ENCODE data around the gene CUX1. TPM values are rescaled to one million over a fixed set of nuclear protein-coding genes. Genes with fewer than 3 reads are reported as not detected.

The CUX1 gene
- total and polyA plus RNA-seq, 2 of the 13 experiments (the other 11 are each of a cell fraction or from before 2014, with no cell fraction given), result 13.7 to 14.9 TPM

DNA sequence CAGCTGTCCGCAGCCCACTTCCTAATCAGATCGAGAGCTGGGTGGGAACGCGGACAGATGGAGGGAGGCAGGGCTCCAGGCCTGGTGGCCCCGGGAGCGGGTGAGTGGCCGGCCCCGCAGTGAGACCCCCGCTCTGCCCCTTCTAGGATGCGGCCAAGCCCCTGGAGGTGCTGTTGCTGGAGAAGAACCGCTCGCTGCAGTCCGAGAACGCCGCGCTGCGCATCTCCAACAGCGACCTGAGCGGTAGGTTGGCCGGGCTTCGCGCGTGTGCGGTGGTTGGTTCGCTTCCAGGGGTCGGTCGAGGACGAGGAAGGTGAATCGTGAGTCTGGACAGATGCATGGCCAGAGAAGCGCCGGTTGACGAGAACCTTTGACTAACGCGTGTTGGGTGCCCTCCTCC is 377.9 kb downstream of the CUX1 start:
- in situ Hi-C loops (cut with HindIII; ENCODE audit: extremely low pct_ligation_motif_present, low pct_unique_long_range_greater_than_20kb) (no loop called here), intact Hi-C loops (cut with micrococcal nuclease; ENCODE audit: unreplicated experiment) (no loop called here)
- H2AFZ ChIP-seq (ENCODE audit: low read length), result no peak overlapping the region
- H4K20me1 ChIP-seq (ENCODE audit: insufficient read depth, low read length), result no peaks in the 10 kb centered on the region
- H3K79me2 ChIP-seq (ENCODE audit: insufficient read depth, low read length), result no peaks in the 10 kb centered on the region
- TF ChIP-seq ZBTB38 (CRISPR knock-in tag; IDR thresholded peaks at IDR 0.05) (0 out of 2 replicates have a peak, but pooled peaks have one; percentile 12), ZBTB7B (CRISPR knock-in tag; IDR thresholded peaks at IDR 0.05) (no peak), HOXA9 (CRISPR knock-in tag; IDR thresholded peaks at IDR 0.05; ENCODE audit: borderline replicate concordance) (no peak)
- H3K9ac ChIP-seq (ENCODE audit: insufficient read depth, low read depth, low read length), result no peak overlapping the region
- H3K27ac ChIP-seq (ENCODE audit: extremely low read length, insufficient read depth, low read length), result no peak overlapping the region
- H3K4me2 ChIP-seq (ENCODE audit: low read depth, low read length), result no peak overlapping the region
- no peaks in the 10 kb centered on the region for H3K27me3 ChIP-seq (ENCODE audit: control insufficient read depth in 1 of 2, insufficient read depth in 2 of 2, low read length in 2 of 2)
- BruUV-seq (replicated peaks), result no TSS peak
- H3K4me1 ChIP-seq (ENCODE audit: insufficient read depth, low read length), result no peaks in the 10 kb centered on the region
- ChIA-PET POLR2A (no interaction called here), CTCF (ENCODE audit: low intra/inter-chr PET ratio, low total read pairs) (no interaction called here)
- peaks cover 13 to 76% of the 10 kb centered on the region in 2 experiments for H3K36me3 ChIP-seq (replicated peaks in 1 of 2; ENCODE audit: control insufficient read depth in 1 of 2, insufficient read depth in 2 of 2, low read length in 2 of 2)
- 98% methylated on average over 23 of the region's 34 CpGs for WGBS (ENCODE audit: low lambda C conversion rate)
- ATAC-seq (no peak), FAIRE-seq (no peak), DNase-seq (ENCODE audit: low spot score) (no peak)
- H3K4me3 ChIP-seq (replicated peaks in 1 of 3; ENCODE audit: insufficient read depth in 1 of 3, low read depth in 2 of 3, low read length in 3 of 3), result no peak overlapping the region
- H3K9me3 ChIP-seq (ENCODE audit: low read length), result no peaks in the 10 kb centered on the region

DNA sequence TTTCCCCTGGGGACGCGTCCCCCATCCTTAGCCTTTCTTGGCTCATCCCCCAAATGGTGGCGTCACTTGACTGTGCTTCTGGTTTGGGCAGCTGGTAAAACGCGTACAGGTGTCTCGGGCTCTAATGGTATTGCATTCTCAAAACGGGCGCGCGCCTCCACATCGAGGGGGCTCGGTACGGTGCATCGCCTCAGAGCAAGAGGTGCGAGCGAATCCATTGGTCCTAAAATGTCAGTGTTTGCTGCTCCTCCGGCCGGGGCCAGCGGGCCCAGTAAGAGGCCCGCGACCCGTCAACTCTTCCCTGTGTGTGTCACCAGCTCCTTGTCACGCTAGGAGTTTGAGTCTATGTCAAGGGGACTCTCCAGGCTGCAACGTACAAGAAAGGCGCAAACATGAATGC is 378.6 kb downstream of the CUX1 start:
- Histone ChIP-seq H3K4me3 (replicated peaks in 1 of 3; ENCODE audit: insufficient read depth in 1 of 3, low read depth in 2 of 3, low read length in 3 of 3) (no peak overlapping the region), H4K20me1 (ENCODE audit: insufficient read depth, low read length) (no peaks in the 10 kb centered on the region), H3K4me1 (ENCODE audit: insufficient read depth, low read length) (no peaks in the 10 kb centered on the region), H3K27me3 (ENCODE audit: control insufficient read depth in 1 of 2, insufficient read depth in 2 of 2, low read length in 2 of 2) (no peaks in the 10 kb centered on the region), H3K79me2 (ENCODE audit: insufficient read depth, low read length) (no peaks in the 10 kb centered on the region), H3K4me2 (ENCODE audit: low read depth, low read length) (no peak overlapping the region), H2AFZ (ENCODE audit: low read length) (no peak overlapping the region), H3K9ac (ENCODE audit: insufficient read depth, low read depth, low read length) (no peak overlapping the region), H3K36me3 (replicated peaks in 1 of 2; ENCODE audit: control insufficient read depth in 1 of 2, insufficient read depth in 2 of 2, low read length in 2 of 2) (peaks cover 14 to 74% of the 10 kb centered on the region in 2 experiments), H3K9me3 (ENCODE audit: low read length) (no peaks in the 10 kb centered on the region), H3K27ac (ENCODE audit: extremely low read length, insufficient read depth, low read length) (no peak overlapping the region)
- intact Hi-C loops (cut with micrococcal nuclease; ENCODE audit: unreplicated experiment) (no loop called here), in situ Hi-C loops (cut with HindIII; ENCODE audit: extremely low pct_ligation_motif_present, low pct_unique_long_range_greater_than_20kb) (no loop called here)
- BruUV-seq (replicated peaks), result no TSS peak
- WGBS (ENCODE audit: low lambda C conversion rate), result 96% methylated on average over 18 of the region's 25 CpGs
- CTCF ChIA-PET (ENCODE audit: low intra/inter-chr PET ratio, low total read pairs), result no interaction called here
- no peak for TF ChIP-seq ZNF138 (CRISPR knock-in tag; IDR thresholded peaks at IDR 0.05; ENCODE audit: low read depth)
- no peak for TF ChIP-seq TOPORS (CRISPR knock-in tag; IDR thresholded peaks at IDR 0.05)
- no peak for TF ChIP-seq ZSCAN31 (CRISPR knock-in tag; IDR thresholded peaks at IDR 0.05; ENCODE audit: low read depth)
- TF ChIP-seq FOXO1 (CRISPR knock-in tag; IDR thresholded peaks at IDR 0.05), result no peak
- no peak for TF ChIP-seq ZNF543 (CRISPR knock-in tag; IDR thresholded peaks at IDR 0.05)
- TF ChIP-seq, protein P1, sequence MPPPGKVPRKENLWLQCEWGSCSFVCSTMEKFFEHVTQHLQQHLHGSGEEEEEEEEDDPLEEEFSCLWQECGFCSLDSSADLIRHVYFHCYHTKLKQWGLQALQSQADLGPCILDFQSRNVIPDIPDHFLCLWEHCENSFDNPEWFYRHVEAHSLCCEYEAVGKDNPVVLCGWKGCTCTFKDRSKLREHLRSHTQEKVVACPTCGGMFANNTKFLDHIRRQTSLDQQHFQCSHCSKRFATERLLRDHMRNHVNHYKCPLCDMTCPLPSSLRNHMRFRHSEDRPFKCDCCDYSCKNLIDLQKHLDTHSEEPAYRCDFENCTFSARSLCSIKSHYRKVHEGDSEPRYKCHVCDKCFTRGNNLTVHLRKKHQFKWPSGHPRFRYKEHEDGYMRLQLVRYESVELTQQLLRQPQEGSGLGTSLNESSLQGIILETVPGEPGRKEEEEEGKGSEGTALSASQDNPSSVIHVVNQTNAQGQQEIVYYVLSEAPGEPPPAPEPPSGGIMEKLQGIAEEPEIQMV (CRISPR knock-in tag; IDR thresholded peaks at IDR 0.05; ENCODE audit: low read depth), result no peak
- TF ChIP-seq ZNF224 (CRISPR knock-in tag; IDR thresholded peaks at IDR 0.05), result no peak
- no peak for TF ChIP-seq BRD4 (CRISPR knock-in tag; IDR thresholded peaks at IDR 0.05)
- POLR2A ChIA-PET, result no interaction called here
- no peak for FAIRE-seq
- no peak for ATAC-seq
- DNase-seq (ENCODE audit: low spot score), result no peak
